Vagina (tissue), 2 donors: ENCODE data around the gene MYRIP.

Source experiments
- POLR2A ChIP-seq, 2 donors: fragments of 450-650 bp; IDR thresholded peaks; one replicate each; pipeline ENCODE4 v1.6.1; 2017; ENCODE audit warnings: antibody characterized with exemption in 2 of 2, mild to moderate bottlenecking in 2 of 2, moderate library complexity in 2 of 2
- TF ChIP-seq, protein P1 (sequence below), 3 experiments: fragments of 450-650 bp in 2 of 3; fragments of 200-600 bp in 1 of 3; sonication (generic) in 1 of 3; IDR thresholded peaks; one replicate each; pipeline ENCODE4 v1.5.1; 2017 to 2019; ENCODE audit warnings: antibody characterized with exemption in 3 of 3, mild to moderate bottlenecking in 2 of 3, moderate library complexity in 2 of 3

DNA sequence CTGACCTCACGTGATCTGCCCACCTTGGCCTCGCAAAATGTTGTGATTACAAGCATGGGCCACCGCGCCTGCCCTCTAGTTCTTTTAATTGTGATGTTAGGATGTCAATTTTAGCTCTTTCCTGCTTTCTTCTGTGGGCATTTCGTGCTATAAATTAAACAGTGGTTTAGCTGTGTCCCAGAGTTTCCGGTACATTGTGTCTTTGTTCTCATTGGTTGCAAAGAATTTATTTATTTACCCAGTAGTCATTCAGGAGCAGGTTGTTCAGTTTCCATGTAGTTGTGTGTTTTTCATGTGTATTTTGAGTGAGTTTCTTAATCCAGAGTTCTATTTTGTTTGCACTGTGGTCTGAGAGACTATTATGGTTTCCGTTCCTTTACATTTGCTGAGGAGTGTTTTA lies 30.1 kb downstream of the MYRIP start:
- TF ChIP-seq, protein P1, sequence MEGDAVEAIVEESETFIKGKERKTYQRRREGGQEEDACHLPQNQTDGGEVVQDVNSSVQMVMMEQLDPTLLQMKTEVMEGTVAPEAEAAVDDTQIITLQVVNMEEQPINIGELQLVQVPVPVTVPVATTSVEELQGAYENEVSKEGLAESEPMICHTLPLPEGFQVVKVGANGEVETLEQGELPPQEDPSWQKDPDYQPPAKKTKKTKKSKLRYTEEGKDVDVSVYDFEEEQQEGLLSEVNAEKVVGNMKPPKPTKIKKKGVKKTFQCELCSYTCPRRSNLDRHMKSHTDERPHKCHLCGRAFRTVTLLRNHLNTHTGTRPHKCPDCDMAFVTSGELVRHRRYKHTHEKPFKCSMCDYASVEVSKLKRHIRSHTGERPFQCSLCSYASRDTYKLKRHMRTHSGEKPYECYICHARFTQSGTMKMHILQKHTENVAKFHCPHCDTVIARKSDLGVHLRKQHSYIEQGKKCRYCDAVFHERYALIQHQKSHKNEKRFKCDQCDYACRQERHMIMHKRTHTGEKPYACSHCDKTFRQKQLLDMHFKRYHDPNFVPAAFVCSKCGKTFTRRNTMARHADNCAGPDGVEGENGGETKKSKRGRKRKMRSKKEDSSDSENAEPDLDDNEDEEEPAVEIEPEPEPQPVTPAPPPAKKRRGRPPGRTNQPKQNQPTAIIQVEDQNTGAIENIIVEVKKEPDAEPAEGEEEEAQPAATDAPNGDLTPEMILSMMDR (IDR thresholded peaks at IDR 0.05) = no peak
- no peak for TF ChIP-seq POLR2A (IDR thresholded peaks at IDR 0.05)
